H1 (cell line): ENCODE measurements around the gene PTGDR2. TPM values are rescaled to one million over a fixed set of nuclear protein-coding genes. Genes with fewer than 3 reads are reported as not detected.

Source experiments
- CTCF ChIA-PET: fragments of 300-600 bp; sonication (Branson Sonifier 250); formaldehyde crosslinking; loops from one replicate; lab custom pipeline; 2021; ENCODE audit not compliant: partially characterized antibody; lab: Charles Lee
- POLR2A ChIA-PET: fragments of 300-600 bp; sonication (Branson Sonifier 250); formaldehyde crosslinking; loops from one replicate; lab custom pipeline; 2021; ENCODE audit warnings: inconsistent platforms; ENCODE audit not compliant: partially characterized antibody; lab: Charles Lee
- DNase-seq, 2 experiments: peaks; one replicate each; pipeline versions ENCODE4 v3.0.0 to v3.0.0-alpha.2; 2010 to 2022; ENCODE audit warnings: low spot score in 2 of 2, low read depth in 1 of 2, mixed read lengths in 1 of 2
- FAIRE-seq: peaks from 2 replicates; lab custom pipeline; 2011; peaks lifted over from hg19 to GRCh38; lab: Jason Lieb, UNC
- H2AFZ ChIP-seq: 2 replicates; pipeline ENCODE4 v1.8.1; 2012; ENCODE audit warnings: low read length, inconsistent platforms
- H2AK5ac ChIP-seq: 2 replicates; pipeline ENCODE4 v1.6.1; 2013; ENCODE audit warnings: low read depth, low read length
- H2BK120ac ChIP-seq: replicated peaks from 2 replicates; pipeline ENCODE3; 2013; ENCODE audit warnings: low read depth, low read length, inconsistent platforms
- H2BK12ac ChIP-seq: 2 replicates; pipeline ENCODE4 v1.6.1; 2013; ENCODE audit warnings: low read depth, low read length
- H2BK15ac ChIP-seq: 2 replicates; pipeline ENCODE4 v1.6.1; 2013; ENCODE audit warnings: low read length
- H2BK20ac ChIP-seq: 2 replicates; pipeline ENCODE4 v1.6.1; 2013; ENCODE audit warnings: low read length
- H2BK5ac ChIP-seq: 2 replicates; pipeline ENCODE4 v1.6.1; 2013; ENCODE audit warnings: low read depth, low read length
- H3K14ac ChIP-seq: 2 replicates; pipeline ENCODE4 v1.6.1; 2013; ENCODE audit warnings: inconsistent platforms; ENCODE audit not compliant: insufficient read length
- H3K18ac ChIP-seq: 2 replicates; pipeline ENCODE4 v1.6.1; 2013; ENCODE audit warnings: low read length; ENCODE audit errors: extremely low read depth
- H3K23ac ChIP-seq: 2 replicates; pipeline ENCODE4 v1.6.1; 2013; ENCODE audit warnings: inconsistent platforms; ENCODE audit not compliant: insufficient read length
- H3K23me2 ChIP-seq: 2 replicates; pipeline ENCODE4 v1.6.1; 2013; ENCODE audit warnings: low read depth, low read length
- H3K27ac ChIP-seq: 2 replicates; pipeline ENCODE4 v1.6.1; 2011; ENCODE audit warnings: low read depth, low read length, inconsistent platforms
- H3K27me3 ChIP-seq, 4 experiments: replicated peaks in 1 of 4; 1 replicate in 1 of 4; 2 replicates in 3 of 4; pipeline versions ENCODE4 v1.6.1 to v1.8.1; 2011 to 2013; ENCODE audit warnings: low read length in 3 of 4, mild to moderate bottlenecking in 3 of 4, inconsistent platforms in 2 of 4, mixed read lengths in 2 of 4, moderate library complexity in 1 of 4; ENCODE audit not compliant: control insufficient read depth in 3 of 4, insufficient read depth in 3 of 4; ENCODE audit errors: extremely low read depth in 1 of 4
- H3K36me3 ChIP-seq, 4 experiments: 2 replicates each; pipeline versions ENCODE4 v1.6.1 to v1.8.1; 2011 to 2013; ENCODE audit warnings: mild to moderate bottlenecking in 4 of 4, low read length in 3 of 4, moderate library complexity in 2 of 4, control low read depth in 1 of 4, inconsistent platforms in 1 of 4; ENCODE audit not compliant: insufficient read depth in 4 of 4, control insufficient read depth in 2 of 4
- H3K4ac ChIP-seq: replicated peaks from 2 replicates; pipeline ENCODE3; 2013; ENCODE audit warnings: low read length, low read depth, mixed read lengths, inconsistent platforms; ENCODE audit not compliant: insufficient read length
- H3K4me1 ChIP-seq, 4 experiments: replicated peaks in 1 of 4; 1 replicate in 1 of 4; 2 replicates in 3 of 4; pipeline versions ENCODE4 v1.6.1 to v1.8.1; 2011 to 2013; ENCODE audit warnings: low read length in 3 of 4, inconsistent platforms in 2 of 4, mixed read lengths in 1 of 4; ENCODE audit not compliant: insufficient read depth in 4 of 4, control insufficient read depth in 3 of 4
- H3K4me2 ChIP-seq, 2 experiments: 2 replicates each; pipeline versions ENCODE4 v1.6.1 to v1.8.1; 2011 to 2013; ENCODE audit warnings: low read depth in 2 of 2, low read length in 2 of 2, control low read depth in 1 of 2, inconsistent platforms in 1 of 2, mild to moderate bottlenecking in 1 of 2; ENCODE audit not compliant: insufficient read depth in 1 of 2
- H3K4me3 ChIP-seq, 4 experiments: fragments of 200-600, 300-600 bp in 1 of 4; sonication (generic), shearing (Covaris generic), sonication (Bioruptor Twin) in 1 of 4; 2 replicates each; pipeline versions ENCODE4 v1.5.1 to v1.8.1; 2011 to 2016; ENCODE audit warnings: low read length in 4 of 4, low read depth in 3 of 4, control low read depth in 2 of 4, inconsistent platforms in 2 of 4, mild to moderate bottlenecking in 2 of 4, mixed read lengths in 1 of 4, moderate library complexity in 1 of 4; ENCODE audit not compliant: insufficient read depth in 2 of 4; ENCODE audit errors: extremely low read depth in 1 of 4
- H3K56ac ChIP-seq: replicated peaks from 2 replicates; pipeline ENCODE3; 2013; ENCODE audit warnings: low read depth, mild to moderate bottlenecking, mixed read lengths, low read length, inconsistent platforms; ENCODE audit not compliant: insufficient read length
- H3K79me1 ChIP-seq: 2 replicates; pipeline ENCODE4 v1.6.1; 2013; ENCODE audit warnings: low read depth, low read length, control low read depth
- H3K79me2 ChIP-seq, 2 experiments: 2 replicates each; pipeline versions ENCODE4 v1.6.1 to v1.8.1; 2012 to 2013; ENCODE audit warnings: low read length in 2 of 2, mild to moderate bottlenecking in 2 of 2, inconsistent platforms in 1 of 2; ENCODE audit not compliant: insufficient read depth in 2 of 2, control insufficient read depth in 1 of 2
- H3K9ac ChIP-seq, 4 experiments: replicated peaks in 1 of 4; 1 replicate in 1 of 4; 2 replicates in 3 of 4; pipeline versions ENCODE4 v1.6.1 to v1.8.1; 2011 to 2013; ENCODE audit warnings: low read depth in 3 of 4, low read length in 3 of 4, control low read depth in 2 of 4, mild to moderate bottlenecking in 2 of 4, moderate library complexity in 2 of 4, inconsistent platforms in 1 of 4; ENCODE audit errors: extremely low read depth in 1 of 4
- H3K9me3 ChIP-seq, 2 experiments: 2 replicates each; pipeline versions ENCODE4 v1.6.1 to v1.8.1; 2012 to 2013; ENCODE audit warnings: mild to moderate bottlenecking in 2 of 2, moderate library complexity in 2 of 2, control low read depth in 1 of 2, inconsistent platforms in 1 of 2, low read depth in 1 of 2, low read length in 1 of 2, mixed read lengths in 1 of 2; ENCODE audit not compliant: insufficient read depth in 2 of 2
- H4K20me1 ChIP-seq, 2 experiments: replicated peaks in 1 of 2; 2 replicates each; pipeline versions ENCODE3 to v1.8.1; 2011 to 2013; ENCODE audit warnings: inconsistent platforms in 2 of 2, low read length in 2 of 2, mild to moderate bottlenecking in 1 of 2; ENCODE audit not compliant: insufficient read depth in 2 of 2, control insufficient read depth in 1 of 2
- H4K5ac ChIP-seq: 2 replicates; pipeline ENCODE4 v1.6.1; 2013; ENCODE audit warnings: low read length, low read depth, mixed read lengths, inconsistent platforms; ENCODE audit not compliant: insufficient read length
- H4K8ac ChIP-seq: 2 replicates; pipeline ENCODE4 v1.8.0; 2013; ENCODE audit warnings: mild to moderate bottlenecking, moderate library complexity, low read length, inconsistent platforms; ENCODE audit not compliant: insufficient read depth; ENCODE audit errors: extremely low read depth
- H4K91ac ChIP-seq: replicated peaks from 2 replicates; pipeline ENCODE3; 2013; ENCODE audit warnings: low read length, mixed read lengths, inconsistent platforms; ENCODE audit not compliant: insufficient read length
- CHD1 ChIP-seq: IDR thresholded peaks from 2 replicates; pipeline ENCODE4 v1.6.1; 2012; ENCODE audit warnings: low read depth, low read length, improper control_type of control experiment
- E2F6 ChIP-seq: IDR thresholded peaks from 2 replicates; pipeline ENCODE4 v1.6.1; 2012; ENCODE audit warnings: inconsistent platforms
- POLR2A ChIP-seq, 2 experiments: IDR thresholded peaks; 1 replicate in 1 of 2; 2 replicates in 1 of 2; pipeline ENCODE4 v1.6.1; 2011; ENCODE audit warnings: low read depth in 2 of 2, low read length in 2 of 2, mild to moderate bottlenecking in 2 of 2; ENCODE audit errors: control extremely low read depth in 1 of 2
- SIX5 ChIP-seq: IDR thresholded peaks from 2 replicates; pipeline ENCODE4 v1.6.1; 2011; ENCODE audit warnings: mild to moderate bottlenecking, low read depth, low read length
- ZNF274 ChIP-seq: IDR thresholded peaks from 2 replicates; pipeline ENCODE4 v1.7.0; 2012; ENCODE audit warnings: low read length, borderline replicate concordance; ENCODE audit errors: extremely low read depth
- WGBS, 2 experiments: shearing (Covaris generic) in 1 of 2; methylation state at CpG; one replicate each; pipeline versions ENCODE4 v1.1.6 to v1.1.7; 2013 to 2015; ENCODE audit warnings: low lambda C conversion rate in 2 of 2, mixed read lengths in 2 of 2, inconsistent platforms in 1 of 2, low coverage in 1 of 2, missing lambda C conversion rate in 1 of 2; ENCODE audit not compliant: insufficient replicate concordance in 2 of 2, insufficient coverage in 1 of 2, insufficient read length in 1 of 2; ENCODE audit errors: extremely low coverage in 1 of 2, missing lambda C conversion rate in 1 of 2; 5-methylcytosine and 5-hydroxymethylcytosine counted together
- polyA plus RNA-seq, 7 experiments: library from polyadenylated mRNA; depleted of rRNA in 3 of 7; stranded (reverse) in 5 of 7; unstranded in 2 of 7; fragments of >200 nt in 5 of 7; fragments of 200-250 nt in 2 of 7; gene quantifications; 1 replicate in 5 of 7; 2 replicates in 1 of 7; 4 replicates in 1 of 7; pipeline versions ENCODE4 v1.2.1 to v1.2.3, GENCODE V29; 2011 to 2013; ENCODE audit warnings: missing spikeins in 2 of 7, mixed read lengths in 2 of 7
- total RNA-seq: library from RNA; stranded (reverse); fragmentation: NEBNext Ultra II Directional; extraction: Animal tissue kit (Norgen Biotek cat#: 25700); gene quantifications from 2 replicates; pipeline ENCODE4 v1.2.1, GENCODE V29; 2021

Gene PTGDR2
- total and polyA plus RNA-seq, 2 of the 8 experiments (the other 6 are each of a cell fraction or from before 2014, with no cell fraction given): 0.20 TPM; not detected in 1

DNA sequence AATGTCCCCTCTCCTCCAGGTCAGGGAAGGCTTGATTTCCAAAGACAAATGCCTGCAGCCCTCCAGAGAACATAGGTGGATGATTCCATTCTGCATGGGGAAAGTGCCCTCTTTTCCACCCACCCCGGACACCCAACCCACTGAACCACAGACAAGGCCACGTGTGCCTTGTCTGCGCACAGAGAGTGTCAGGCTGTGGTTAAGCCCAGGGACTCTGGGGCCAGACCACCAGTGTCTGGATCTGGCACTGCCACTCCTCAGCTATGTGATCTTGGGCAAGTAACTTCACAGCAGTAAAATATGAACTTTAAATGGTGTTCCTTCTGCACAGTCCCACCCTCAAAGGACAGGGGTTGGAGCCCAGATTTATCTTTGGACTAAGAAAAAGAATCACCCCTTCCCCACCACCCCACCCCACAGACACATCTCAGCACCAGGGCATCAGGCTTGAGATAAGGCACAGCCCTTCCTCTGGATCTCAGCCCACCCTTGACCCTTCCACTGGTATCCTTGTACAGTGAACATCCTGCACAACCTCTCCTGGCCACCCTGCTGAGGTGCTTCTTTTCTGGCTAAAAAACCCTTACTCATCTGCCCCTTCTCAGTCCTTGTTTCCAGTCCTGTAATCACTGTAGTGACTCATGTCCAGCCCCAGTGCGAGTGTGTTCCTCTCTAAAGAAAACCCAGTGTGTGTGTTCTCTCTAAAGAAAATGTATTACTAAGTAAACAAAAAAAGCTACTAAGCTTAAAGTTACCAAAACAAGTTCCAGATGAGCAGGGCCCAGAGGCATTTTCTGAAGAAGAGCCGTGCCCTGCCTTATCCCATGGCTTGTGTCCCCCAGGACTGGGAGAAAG lies 1.9 kb upstream of the PTGDR2 start:
- Histone ChIP-seq H3K4me3 (no peak overlapping the region), H3K27me3 (peaks cover 3 to 22% (median 14%) of the 10 kb centered on the region in 4 experiments; a peak in 6 of 7 replicates), H3K9me3 (peaks cover 0 to 9% of the 10 kb centered on the region in 2 experiments; a peak in 1 of 4 replicates), H3K4me1 (no peaks in the 10 kb centered on the region), H3K18ac (no peak overlapping the region), H3K14ac (no peak overlapping the region), H2AK5ac (no peak overlapping the region), H4K20me1 (peaks cover 0 to 4% of the 10 kb centered on the region in 2 experiments), H4K8ac (no peak overlapping the region), H3K27ac (no peak overlapping the region), H2BK120ac (no peak overlapping the region), H3K23me2 (no peaks in the 10 kb centered on the region; the same call in 1 of the 2 replicates), H3K23ac (no peak overlapping the region), H4K91ac (no peak overlapping the region), H2BK15ac (no peak overlapping the region), H3K36me3 (no peaks in the 10 kb centered on the region; a peak in 1 of 8 replicates), H3K79me2 (no peaks in the 10 kb centered on the region), H3K79me1 (no peaks in the 10 kb centered on the region), H2BK12ac (no peak overlapping the region), H3K56ac (no peak overlapping the region), H3K4me2 (no peak overlapping the region), H2BK20ac (no peak overlapping the region), H3K4ac (no peak overlapping the region), H2AFZ (no peak overlapping the region), H2BK5ac (no peak overlapping the region), H4K5ac (no peak overlapping the region), H3K9ac (no peak overlapping the region)
- FAIRE-seq (no peak), DNase-seq (no peak)
- ChIA-PET CTCF (interaction anchor here (1.2 to 1.3 kb wide), 2 partner anchors 16 to 27 kb away, joined by 3 read pairs; no protein-coding TSS in a partner anchor), POLR2A (interaction anchor here (0.7 to 7.5 kb wide), 2 partner anchors 17 kb away, joined by 3 to 54 read pairs; partner anchors contain the start of gene CCDC86)
- WGBS, 2 experiments: 88% methylated on average over 5 of the region's 5 CpGs; no CpG with 5 or more reads in 1 of the 2 experiments
- TF ChIP-seq E2F6 (no peak), CHD1 (no peak), SIX5 (no peak), POLR2A (IDR thresholded peaks at IDR 0.05; ENCODE audit: control extremely low read depth in 1 of 2, low read depth in 2 of 2, low read length in 2 of 2) (no peak), ZNF274 (no peak)
